Hair follicular keratinocyte (primary cell): ENCODE data around the gene TNNC2. TPM values are rescaled to one million over a fixed set of nuclear protein-coding genes. Genes with fewer than 3 reads are reported as not detected.

Source experiments
- total RNA-seq: library from RNA; depleted of rRNA; stranded (reverse); fragments of >200 nt; gene quantifications from 2 replicates; pipeline ENCODE4 v1.2.3, GENCODE V29; 2015

The TNNC2 gene
- not detected in 2 replicates for total RNA-seq

GRCh38 chr20:45827030-45827652 lies at the start of gene TNNC2:
TNNC2 (minus strand) TSS chr20:45827312; CDS start chr20:45827248, 64 bp downstream.

GRCh38 chr20:45857114-45857881 lies 30.2 kb upstream of the TNNC2 start, which contains the start of the genes ACOT8 and ZSWIM3:
ACOT8 (minus strand) TSS chr20:45857392; CDS start chr20:45857315, 77 bp downstream.
ZSWIM3 (plus strand) TSS chr20:45857614; CDS start chr20:45857826, 212 bp downstream.

DNA sequence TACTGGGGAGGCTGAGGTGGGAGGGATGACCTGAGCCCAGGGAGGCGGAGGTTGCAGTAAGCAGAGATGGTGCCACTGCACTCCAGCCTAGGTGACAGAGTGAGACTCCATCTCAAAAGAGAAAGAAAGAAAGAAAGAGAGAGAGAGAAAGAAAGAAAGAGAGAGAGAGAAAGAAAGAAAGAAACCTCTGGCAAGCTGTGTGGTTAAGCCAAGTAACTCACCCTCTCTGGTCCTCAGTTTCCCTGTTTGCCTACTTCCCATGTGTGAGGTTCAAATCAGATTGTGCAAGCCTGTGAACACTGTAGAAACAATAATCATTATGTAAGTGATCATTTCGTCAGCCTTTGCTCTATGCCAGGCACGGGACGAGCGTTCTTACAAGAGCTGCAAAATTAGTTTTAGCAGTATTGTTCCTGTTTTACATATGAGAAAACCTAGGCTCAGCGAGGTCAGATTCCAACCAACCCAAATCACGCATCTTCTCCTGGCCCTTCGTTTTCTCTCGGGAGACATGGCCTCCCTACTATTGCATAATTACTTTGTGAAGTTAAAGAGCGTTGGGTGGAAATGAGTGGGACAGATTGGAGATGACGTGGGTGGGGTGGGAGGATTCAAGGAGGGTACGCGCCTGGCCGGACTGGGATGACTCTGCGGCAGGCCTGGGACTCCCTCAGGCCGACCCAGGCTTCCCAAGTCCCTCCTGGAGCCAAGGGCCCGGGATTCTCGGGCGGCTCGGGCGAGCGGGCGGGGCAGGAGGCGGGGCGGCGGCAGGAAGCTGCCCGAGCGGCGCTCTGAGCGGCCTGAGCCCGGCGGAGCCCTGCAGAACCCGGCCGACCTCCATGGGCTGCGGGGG lies 6.1 kb upstream of the TNNC2 start, which contains the start of gene SNX21:
SNX21 (plus strand) TSS at position 770 of the 853 bp plus-strand sequence. CDS start 121 bp downstream, outside the sequence.

DNA sequence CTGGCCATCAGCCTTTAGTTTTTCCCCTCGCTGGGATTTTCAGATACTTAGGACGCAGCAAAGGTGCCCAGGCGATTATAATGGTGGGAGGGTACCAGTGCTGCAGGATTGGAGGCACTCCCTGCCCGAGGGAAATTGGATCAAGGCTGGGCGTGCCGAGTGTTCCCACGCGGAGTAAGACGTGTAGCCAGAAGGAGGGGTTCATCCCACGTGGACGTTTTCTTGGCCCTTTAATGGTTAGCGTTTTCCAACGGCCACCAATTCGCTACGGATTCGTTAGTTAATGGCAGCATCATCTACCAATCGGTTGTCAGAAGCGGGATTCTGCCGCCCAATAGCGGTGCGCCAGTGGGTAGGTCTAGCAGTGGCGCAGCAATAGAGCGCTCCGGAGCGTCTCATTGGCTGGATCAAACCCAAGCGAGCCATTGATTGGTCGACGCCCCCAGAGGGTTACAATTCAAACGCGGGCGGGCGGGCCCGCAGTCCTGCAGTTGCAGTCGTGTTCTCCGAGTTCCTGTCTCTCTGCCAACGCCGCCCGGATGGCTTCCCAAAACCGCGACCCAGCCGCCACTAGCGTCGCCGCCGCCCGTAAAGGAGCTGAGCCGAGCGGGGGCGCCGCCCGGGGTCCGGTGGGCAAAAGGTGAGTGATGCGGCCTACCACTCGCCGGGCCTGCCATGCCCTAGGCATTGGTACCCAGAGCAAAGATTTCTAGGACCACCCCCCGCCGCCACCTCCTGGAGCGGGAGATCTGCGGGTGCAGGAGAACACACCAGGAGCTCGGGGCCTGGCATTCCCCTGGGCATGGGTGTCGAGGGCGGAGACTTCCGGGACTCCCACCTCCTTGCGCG lies 14.7 kb downstream of the TNNC2 start, which contains the start of gene UBE2C:
UBE2C (plus strand) TSS at position 488 of the 849 bp plus-strand sequence; CDS start at position 540, 52 bp downstream.

Other genes with a start within 250 kb of the TNNC2 start
- not detected in 2 replicates for gene WFDC8, start 248.0 kb downstream of the TNNC2 start, total RNA-seq
- gene WFDC10A, start 197.6 kb downstream of the TNNC2 start, total RNA-seq = not detected in 2 replicates
- gene WFDC9, start 196.0 kb downstream of the TNNC2 start, total RNA-seq = not detected in 2 replicates
- gene WFDC11, start 157.1 kb downstream of the TNNC2 start, total RNA-seq = not detected in 2 replicates
- gene WFDC13, start 125.3 kb downstream of the TNNC2 start, total RNA-seq = not detected in 2 replicates
- not detected in 2 replicates for gene WFDC10B, start 122.3 kb downstream of the TNNC2 start, total RNA-seq
- not detected in 2 replicates for gene SPINT4, start 105.0 kb downstream of the TNNC2 start, total RNA-seq
- gene WFDC3, start 35.4 kb downstream of the TNNC2 start, total RNA-seq = not detected in 2 replicates
- 10.6 and 11.9 TPM in 2 replicates for gene DNTTIP1, start 35.4 kb downstream of the TNNC2 start, total RNA-seq
- gene UBE2C, start 14.7 kb downstream of the TNNC2 start, total RNA-seq = 57.3 and 146 TPM in 2 replicates
- 14.5 and 19.3 TPM in 2 replicates for gene SNX21, start 6.5 kb upstream of the TNNC2 start, total RNA-seq
- 41.1 and 59.1 TPM in 2 replicates for gene ACOT8, start 30.1 kb upstream of the TNNC2 start, total RNA-seq
- 2.7 and 3.2 TPM in 2 replicates for gene ZSWIM3, start 30.3 kb upstream of the TNNC2 start, total RNA-seq
- gene ZSWIM1, start 53.9 kb upstream of the TNNC2 start, total RNA-seq = 4.4 and 7.3 TPM in 2 replicates
- gene SPATA25, start 60.3 kb upstream of the TNNC2 start, total RNA-seq = not detected in 2 replicates
- 1.7 and 3.4 TPM in 2 replicates for gene NEURL2, start 63.9 kb upstream of the TNNC2 start, total RNA-seq
- gene CTSA, start 64.0 kb upstream of the TNNC2 start, total RNA-seq = 22.9 and 26.6 TPM in 2 replicates
- 123 and 157 TPM in 2 replicates for gene PLTP, start 84.8 kb upstream of the TNNC2 start, total RNA-seq
- 14.2 and 14.9 TPM in 2 replicates for gene PCIF1, start 107.4 kb upstream of the TNNC2 start, total RNA-seq
- 11.1 and 12.6 TPM in 2 replicates for gene ZNF335, start 144.9 kb upstream of the TNNC2 start, total RNA-seq
- 49.9 and 508 TPM in 2 replicates for gene MMP9, start 181.6 kb upstream of the TNNC2 start, total RNA-seq
- gene SLC12A5, start 201.9 kb upstream of the TNNC2 start, total RNA-seq = 0.23 and 0.76 TPM in 2 replicates